Eye (tissue), 1 donor: ENCODE measurements around the gene ADSS1.
"Not testable (repeated sequence)": the region's sequence is repeated elsewhere in the genome, so short reads cannot be mapped to it uniquely, and the experiment has no call there.

Experiments used
- DNase-seq: peaks from one replicate; pipeline ENCODE4 v3.0.0-alpha.2; 2015

Gene ADSS1

GRCh38 chr14:104718147-104718546 is 5.9 kb upstream of the ADSS1 start:
- DNase-seq = no peak

- DNase-seq = no peak
Measured at GRCh38 chr14:104718871-104719270, 5.2 kb upstream of the ADSS1 start.

- DNase-seq = no peak
Measured at GRCh38 chr14:104719343-104719742, 4.7 kb upstream of the ADSS1 start.

- DNase-seq = no peak
Measured at GRCh38 chr14:104721505-104722431, 2.3 kb upstream of the ADSS1 start.

GRCh38 chr14:104722938-104723650 is 935 bp upstream of the ADSS1 start:
- no peak for DNase-seq

- peak; percentile 52 for DNase-seq
Measured at GRCh38 chr14:104724407-104724980, 465 bp downstream of the ADSS1 start.

GRCh38 chr14:104724981-104725771 is 1.1 kb downstream of the ADSS1 start:
- DNase-seq = peak; percentile 76

- no peak for DNase-seq
Measured at GRCh38 chr14:104725772-104726548, 1.9 kb downstream of the ADSS1 start.

- no peak for DNase-seq
Measured at GRCh38 chr14:104726600-104727451, 2.8 kb downstream of the ADSS1 start.

- no peak for DNase-seq
Measured at GRCh38 chr14:104728631-104729030, 4.6 kb downstream of the ADSS1 start.

GRCh38 chr14:104729176-104729834 is 5.3 kb downstream of the ADSS1 start:
- DNase-seq = not testable (repeated sequence)

GRCh38 chr14:104729835-104730181 is 5.8 kb downstream of the ADSS1 start:
- DNase-seq = no peak

- DNase-seq = no peak
Measured at GRCh38 chr14:104730487-104730886, 6.5 kb downstream of the ADSS1 start.

- no peak for DNase-seq
Measured at GRCh38 chr14:104731320-104732294, 7.6 kb downstream of the ADSS1 start.

GRCh38 chr14:104732355-104732804 is 8.4 kb downstream of the ADSS1 start:
- DNase-seq = no peak

GRCh38 chr14:104732931-104733681 is 9.1 kb downstream of the ADSS1 start:
- no peak for DNase-seq

GRCh38 chr14:104734051-104734587 is 10.1 kb downstream of the ADSS1 start:
- DNase-seq = no peak

- no peak for DNase-seq
Measured at GRCh38 chr14:104734601-104734990, 10.6 kb downstream of the ADSS1 start.
